HG03442 (cell line): Measurements from ENCODE around the gene MBD2.
"Not testable (repeated sequence)": the region's sequence is repeated elsewhere in the genome, so short reads cannot be mapped to it uniquely, and the experiment has no call there.

ENCODE experiments used
- ATAC-seq: cut with Tn5 transposase; IDR thresholded peaks from one replicate; pipeline ENCODE4 v1.9.1; 2021; ENCODE audit warnings: mild to moderate bottlenecking, moderate library complexity; ENCODE audit not compliant: unreplicated experiment

Gene MBD2

GRCh38 chr18:54238173-54238936, 13.9 kb upstream of the MBD2 start:
- no peak for ATAC-seq

- no peak for ATAC-seq
Observed at GRCh38 chr18:54235871-54236270, 11.4 kb upstream of the MBD2 start.

DNA sequence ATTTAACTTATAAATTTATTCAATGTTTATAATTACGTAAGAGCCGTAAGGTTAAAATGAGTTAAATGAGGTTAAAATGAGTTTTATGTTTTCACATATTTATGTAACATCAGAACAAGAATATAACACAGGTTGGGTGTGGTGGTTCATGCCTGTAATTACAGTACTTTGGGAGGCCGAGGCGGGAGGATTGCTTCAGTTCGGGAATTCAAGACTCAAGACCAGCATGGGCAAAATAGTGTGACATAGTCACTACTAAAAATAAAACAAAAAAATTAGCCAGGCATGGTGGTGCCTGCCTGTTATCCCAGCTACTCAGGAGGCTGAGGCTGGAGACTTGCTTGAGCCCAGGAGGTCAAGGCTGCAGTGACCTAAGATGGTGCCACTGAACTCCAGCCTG, 9.3 kb upstream of the MBD2 start:
- ATAC-seq: no peak

GRCh38 chr18:54233228-54233625, 8.8 kb upstream of the MBD2 start:
- no peak for ATAC-seq

GRCh38 chr18:54232485-54233227, 8.2 kb upstream of the MBD2 start:
- no peak for ATAC-seq

DNA sequence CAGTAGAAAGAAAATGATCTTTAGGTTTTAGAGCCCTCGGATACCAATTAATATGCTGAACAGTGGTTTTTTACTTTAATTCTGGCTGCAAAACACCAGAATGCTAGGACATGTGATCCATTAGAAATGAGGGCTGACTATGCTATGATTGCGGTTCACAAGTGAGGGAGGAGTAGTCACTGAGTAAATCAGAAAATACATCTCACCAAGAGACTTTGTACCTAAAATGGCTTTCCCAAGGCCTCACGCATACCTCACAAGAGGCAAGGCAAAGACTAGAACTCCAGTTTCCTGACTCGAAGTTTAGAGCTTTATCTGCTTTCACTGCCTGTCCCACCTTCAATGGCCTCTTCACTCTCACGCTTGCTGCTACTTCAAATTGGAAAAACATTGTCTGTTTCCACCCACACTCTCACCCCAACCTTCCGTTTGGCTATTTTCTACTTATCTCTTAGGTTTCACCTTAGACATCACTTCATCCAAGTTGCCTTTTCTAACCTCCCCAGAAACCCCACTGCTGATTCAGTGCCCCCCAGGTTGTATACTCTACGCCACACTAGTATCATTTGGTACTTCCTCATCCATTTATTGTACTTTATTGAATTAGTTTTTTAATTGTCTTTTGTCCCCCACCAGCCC, 5.1 kb upstream of the MBD2 start:
- ATAC-seq: no peak

DNA sequence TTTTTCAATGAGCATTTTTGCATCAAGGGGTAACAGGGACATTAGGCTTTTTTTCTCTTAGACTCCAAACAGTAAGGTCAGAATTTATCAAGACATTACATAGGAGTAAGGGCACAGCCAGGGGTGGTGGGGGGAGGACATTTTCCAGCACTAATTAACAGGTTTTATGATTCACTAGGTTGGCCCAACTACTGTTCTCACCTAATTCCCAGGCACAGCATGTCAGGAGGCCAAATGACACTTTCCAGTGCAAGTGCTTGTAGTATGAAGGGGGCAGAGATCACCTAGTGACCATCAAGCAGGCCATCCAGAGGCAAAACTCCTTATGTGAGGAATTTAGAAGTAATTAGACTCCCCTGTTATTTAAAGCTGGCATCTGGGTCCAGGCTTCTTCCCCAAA, 3.9 kb upstream of the MBD2 start:
- ATAC-seq: no peak

DNA sequence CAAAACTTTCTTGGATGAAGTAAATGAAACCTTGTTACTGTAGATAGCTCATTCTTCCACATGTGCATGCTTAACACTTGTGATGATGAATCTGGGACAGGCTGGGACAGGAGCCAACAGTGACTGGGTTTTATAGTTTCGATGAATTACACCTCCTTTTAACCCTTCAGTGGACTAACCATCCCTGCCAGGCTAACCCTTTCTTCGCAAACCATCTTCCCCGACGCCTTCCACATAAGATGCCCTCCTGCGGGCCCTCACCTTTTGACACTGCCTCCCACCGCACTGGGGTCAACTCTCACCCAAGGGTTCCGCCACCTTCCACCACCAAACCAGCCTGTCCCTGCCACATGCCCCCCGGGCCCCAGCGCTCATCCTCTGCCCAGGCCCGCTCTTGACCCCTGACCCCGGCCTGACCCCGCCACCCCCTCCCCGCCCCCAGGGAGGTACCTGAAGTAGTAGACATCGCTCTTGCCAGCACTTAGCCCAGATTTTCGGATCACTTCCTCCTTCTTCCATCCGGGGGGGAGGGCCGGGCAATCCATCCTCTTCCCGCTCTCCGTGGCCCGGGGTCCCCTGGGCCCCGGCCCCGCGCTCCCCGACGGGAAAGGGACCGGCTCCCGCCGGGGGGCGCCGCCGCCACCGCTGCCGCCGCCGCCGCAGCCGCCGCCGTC, 764 bp downstream of the MBD2 start:
- ATAC-seq: peak; percentile 7

GRCh38 chr18:54222922-54223567, 1.4 kb downstream of the MBD2 start:
- peak; percentile 34 for ATAC-seq

DNA sequence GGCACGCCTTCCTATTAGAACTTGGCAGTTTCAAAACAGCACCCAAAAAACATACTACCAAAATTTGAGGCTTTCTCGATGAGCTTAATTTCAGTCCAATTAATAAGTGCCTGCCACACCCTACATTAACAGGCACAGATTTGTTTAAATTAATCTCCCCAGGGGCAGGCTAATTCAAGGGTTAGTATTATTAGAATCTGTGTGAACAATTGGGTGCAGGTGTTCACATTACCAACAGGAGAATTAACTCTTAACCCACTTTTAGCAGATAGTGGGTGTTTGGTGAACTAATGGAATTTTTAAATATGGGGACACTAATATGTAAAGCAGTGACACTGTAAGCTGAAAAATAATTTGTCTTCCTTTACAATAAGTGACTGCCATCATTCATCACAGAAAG, 4.1 kb downstream of the MBD2 start:
- ATAC-seq: no peak

- ATAC-seq: not testable (repeated sequence)
Observed at GRCh38 chr18:54218803-54219202, 5.7 kb downstream of the MBD2 start.

DNA sequence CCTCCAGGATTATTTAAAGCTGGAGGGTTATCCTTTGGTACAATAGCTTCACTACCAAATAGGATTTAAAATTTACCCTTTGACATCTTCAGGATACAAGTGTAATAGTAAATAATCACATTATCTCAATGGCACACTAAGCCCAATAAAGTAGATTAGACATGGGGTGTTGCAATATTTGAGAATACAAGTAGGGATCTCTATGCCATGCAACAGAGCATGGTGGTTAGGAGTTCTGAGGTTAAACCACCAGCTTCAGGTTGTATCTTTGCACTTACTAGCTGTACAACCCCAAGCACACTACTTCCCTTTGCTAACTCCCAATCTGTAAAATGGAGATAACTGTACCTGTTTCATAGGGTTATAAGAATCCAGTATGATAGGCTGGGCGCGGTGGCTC, 6.2 kb downstream of the MBD2 start:
- no peak for ATAC-seq

DNA sequence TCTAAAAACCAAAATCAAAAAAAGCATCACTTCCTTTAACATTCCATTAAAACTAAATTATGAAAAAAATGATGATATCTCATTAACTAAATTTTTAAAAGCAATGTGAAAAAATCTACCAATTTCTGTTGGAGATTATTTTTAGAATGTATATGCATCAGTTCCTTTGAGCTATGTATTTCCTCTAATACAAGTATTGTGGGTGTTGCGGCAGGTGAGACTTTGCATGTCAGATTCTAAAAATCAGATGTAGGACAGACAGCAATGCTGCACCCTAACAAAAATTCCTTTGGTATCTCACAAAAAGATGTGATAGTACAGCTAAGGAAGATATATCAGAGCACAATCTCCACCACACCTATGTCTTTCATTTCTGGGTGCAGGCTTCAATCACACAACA, 6.8 kb downstream of the MBD2 start:
- peak; percentile 48 for ATAC-seq

DNA sequence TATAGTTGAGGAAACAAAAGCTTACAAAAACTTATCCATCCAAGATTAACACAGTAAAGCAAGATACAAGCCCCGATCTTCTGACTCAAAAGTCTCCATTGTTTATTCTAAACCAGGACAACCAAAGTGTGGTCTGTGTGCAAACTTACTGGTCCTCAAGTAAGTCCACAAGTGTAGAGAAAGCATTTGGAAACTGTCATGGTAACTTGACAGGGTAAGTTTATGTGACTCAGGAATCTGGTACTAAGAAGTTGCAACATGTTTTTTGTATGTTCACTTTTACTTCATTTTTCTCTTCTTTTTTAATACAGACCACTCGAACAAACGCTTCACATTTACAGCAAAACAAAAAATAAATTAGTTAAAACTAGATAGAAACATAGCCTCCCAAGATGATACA, 9.4 kb downstream of the MBD2 start:
- ATAC-seq: no peak

DNA sequence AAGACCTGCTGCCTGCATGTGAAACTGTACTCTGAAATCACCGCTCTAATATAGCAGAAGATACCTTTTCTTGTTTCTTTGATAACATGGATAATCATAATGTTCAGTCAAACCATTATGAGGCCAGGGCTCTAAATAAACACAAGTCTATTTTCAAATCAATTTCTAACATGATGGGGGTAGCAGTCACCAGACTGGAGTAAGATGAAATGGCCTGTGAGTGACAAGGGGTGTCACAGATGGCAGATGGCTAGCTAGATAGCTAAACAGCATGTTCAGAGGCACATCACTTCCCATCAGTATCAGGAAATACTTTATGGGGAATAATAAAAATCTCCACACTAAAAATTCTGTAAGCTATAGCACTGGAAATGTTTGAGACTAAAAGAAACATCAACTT, 14.0 kb downstream of the MBD2 start:
- peak; percentile 23 for ATAC-seq

DNA sequence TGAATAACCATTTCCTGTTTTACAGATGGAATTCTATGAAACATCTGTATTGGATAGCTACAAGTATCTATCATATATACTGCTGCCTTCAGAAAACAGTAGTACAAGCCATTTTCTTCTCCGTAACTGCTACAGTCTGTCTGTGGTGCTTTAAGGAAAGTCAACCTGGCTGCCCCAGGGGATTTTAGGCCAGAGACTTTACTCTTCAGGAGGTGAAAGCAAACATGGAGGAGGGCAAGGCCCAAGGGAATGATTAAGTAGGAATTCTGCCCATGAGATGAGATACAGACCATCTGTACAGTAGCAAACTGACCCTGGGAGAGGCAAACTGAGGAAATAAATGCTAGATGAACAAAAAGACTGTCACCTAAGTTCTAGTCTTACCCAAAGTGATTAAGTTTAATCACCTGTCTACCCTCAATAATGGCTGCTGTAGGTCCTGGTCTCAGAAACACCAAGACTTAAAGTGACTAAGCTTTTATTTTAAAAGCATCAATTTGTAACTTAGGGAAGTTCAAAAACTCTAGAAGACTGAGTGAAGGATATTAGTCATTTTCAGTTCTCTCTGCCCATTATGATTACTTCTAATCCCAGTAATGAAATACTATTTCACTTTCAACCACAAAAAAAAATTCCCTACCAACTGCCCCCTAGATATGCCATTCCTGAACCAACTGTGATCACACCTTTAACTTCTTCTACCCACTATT, 14.8 kb downstream of the MBD2 start:
- ATAC-seq: peak; percentile 79

- no peak for ATAC-seq
Observed at GRCh38 chr18:54206447-54206846, 18.0 kb downstream of the MBD2 start.

DNA sequence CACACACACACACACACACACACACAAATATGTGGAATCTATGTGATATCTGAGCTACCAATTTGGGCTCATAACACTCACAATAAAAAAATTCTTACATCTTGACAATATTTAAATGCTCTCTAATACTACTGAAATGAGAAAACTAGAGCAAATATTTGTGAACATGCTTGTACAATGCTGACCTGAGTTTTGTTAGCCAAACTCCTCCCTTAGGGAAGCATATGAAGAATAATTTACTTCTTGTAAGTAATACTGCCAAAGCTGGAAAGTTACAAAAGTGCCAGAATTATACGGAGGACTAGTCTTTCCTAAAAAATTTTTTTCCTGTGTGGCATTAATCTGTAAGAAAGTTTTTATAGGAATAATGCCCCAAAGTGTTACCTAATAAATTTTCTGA, 18.5 kb downstream of the MBD2 start:
- no peak for ATAC-seq

DNA sequence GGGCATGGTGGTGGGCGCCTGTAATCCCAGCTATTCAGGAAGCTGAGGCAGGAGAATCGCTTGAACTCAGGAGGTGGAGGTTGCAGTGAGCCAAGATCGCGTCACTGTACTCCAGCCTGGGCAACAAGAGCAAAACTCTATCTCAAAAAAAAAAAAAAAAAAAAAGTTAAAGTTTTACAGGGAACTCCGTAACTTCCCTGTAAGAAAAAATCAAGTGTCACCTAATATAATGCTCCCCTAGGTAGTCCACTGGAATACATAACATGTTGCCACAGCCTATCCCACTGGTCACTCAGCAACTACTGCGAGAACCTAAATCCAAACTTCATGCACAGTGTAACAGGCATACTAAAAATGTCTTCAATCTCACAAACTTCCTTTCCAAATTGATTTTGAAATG, 19.0 kb downstream of the MBD2 start:
- not testable (repeated sequence) for ATAC-seq

- no peak for ATAC-seq
Observed at GRCh38 chr18:54204883-54205282, 19.6 kb downstream of the MBD2 start.
